T-cell (primary cell): ENCODE results near the gene TTC19. TPM values are rescaled to one million over a fixed set of nuclear protein-coding genes. Genes with fewer than 3 reads are reported as not detected.

Experiments used
- ATAC-seq, 4 experiments: fragments of 200-7000 bp in 3 of 4; fragments of 150-1000 bp in 1 of 4; cut with Tn5 transposase; replicated peaks in 1 of 4; 1 replicate in 3 of 4; 2 replicates in 1 of 4; pipeline ENCODE4 v1.10.0; 2021; ENCODE audit warnings: moderate library complexity in 3 of 4, mild to moderate bottlenecking in 2 of 4, moderate number of reproducible peaks in 1 of 4
- CTCF ChIA-PET, 2 donors: fragments of 300-600 bp; sonication (Branson Sonifier 250); formaldehyde crosslinking; loops; one replicate each; lab custom pipeline; 2022; ENCODE audit warnings: antibody characterized with exemption in 2 of 2; lab: Charles Lee
- POLR2A ChIA-PET, 2 donors: fragments of 300-600 bp; sonication (Branson Sonifier 250); formaldehyde crosslinking; loops; one replicate each; lab custom pipeline; 2022; ENCODE audit warnings: antibody characterized with exemption in 2 of 2; lab: Charles Lee
- DNase-seq, 35 experiments: peaks; one replicate each; pipeline versions ENCODE4 v3.0.0 to v3.0.0-alpha.2; 2013 to 2023
- H3K27ac ChIP-seq: one replicate; pipeline ENCODE4 v1.5.1; 2013; ENCODE audit warnings: low read length
- H3K27me3 ChIP-seq, 2 experiments: replicated peaks in 1 of 2; 1 replicate in 1 of 2; 2 replicates in 1 of 2; pipeline versions ENCODE4 v1.6.1 to v1.7.0; 2013; ENCODE audit warnings: low read length in 1 of 2, mixed read lengths in 1 of 2; ENCODE audit not compliant: control insufficient read depth in 2 of 2, insufficient read depth in 2 of 2; ENCODE audit errors: extremely low read depth in 1 of 2
- H3K36me3 ChIP-seq, 2 donors: 1 replicate in 1 of 2; 2 replicates in 1 of 2; pipeline versions ENCODE4 v1.6.1 to v1.7.0; 2013; ENCODE audit warnings: low read length in 1 of 2; ENCODE audit not compliant: control insufficient read depth in 2 of 2, insufficient read depth in 1 of 2; ENCODE audit errors: extremely low read depth in 1 of 2
- H3K4me1 ChIP-seq, 2 experiments: 1 replicate in 1 of 2; 2 replicates in 1 of 2; pipeline versions ENCODE4 v1.6.1 to v1.7.0; 2013; ENCODE audit warnings: low read length in 2 of 2, mixed read lengths in 1 of 2; ENCODE audit not compliant: insufficient read depth in 2 of 2, control insufficient read depth in 1 of 2; ENCODE audit errors: extremely low read depth in 1 of 2
- H3K4me3 ChIP-seq, 2 donors: 1 replicate in 1 of 2; 2 replicates in 1 of 2; pipeline versions ENCODE4 v1.5.1 to v1.7.0; 2013; ENCODE audit warnings: mild to moderate bottlenecking in 2 of 2, low read length in 1 of 2, moderate library complexity in 1 of 2; ENCODE audit not compliant: control insufficient read depth in 1 of 2; ENCODE audit errors: extremely low read depth in 1 of 2
- H3K9me3 ChIP-seq: 2 replicates; pipeline ENCODE4 v1.7.0; 2013
- H3K27ac Mint-ChIP-seq, 2 donors: one replicate each; pipeline ENCODE4 v1.8.0; 2020 to 2021; ENCODE audit warnings: mild to moderate bottlenecking in 2 of 2, mixed read lengths in 2 of 2
- H3K27me3 Mint-ChIP-seq, 2 donors: one replicate each; pipeline ENCODE4 v1.8.0; 2021 to 2022; ENCODE audit warnings: mixed read lengths in 2 of 2
- H3K36me3 Mint-ChIP-seq: one replicate; pipeline ENCODE4 v1.8.0; 2021; ENCODE audit warnings: mixed read lengths
- H3K4me1 Mint-ChIP-seq, 3 donors: one replicate each; pipeline ENCODE4 v1.8.0; 2020 to 2022; ENCODE audit warnings: mixed read lengths in 3 of 3, mild to moderate bottlenecking in 1 of 3
- H3K4me3 Mint-ChIP-seq, 3 donors: one replicate each; pipeline ENCODE4 v1.8.0; 2020 to 2022; ENCODE audit warnings: mild to moderate bottlenecking in 3 of 3, mixed read lengths in 3 of 3, moderate library complexity in 3 of 3
- H3K9me3 Mint-ChIP-seq, 3 donors: one replicate each; pipeline ENCODE4 v1.8.0; 2020 to 2022; ENCODE audit warnings: mixed read lengths in 3 of 3
- WGBS: methylation state at CpG from one replicate; pipeline ENCODE4 v1.1.5; 2013; ENCODE audit warnings: missing lambda C conversion rate; ENCODE audit not compliant: insufficient coverage; 5-methylcytosine and 5-hydroxymethylcytosine counted together
- total RNA-seq, 35 experiments: library from RNA in 6 of 35; stranded (reverse) in 6 of 35; fragments of 120-200 nt in 1 of 35; gene quantifications; one replicate each; pipeline versions ENCODE4 v1.2.1 to v1.2.4 and lab custom pipeline; 2013 to 2026

Gene TTC19
- total RNA-seq, 5 donors from 2014 or later (not counting 1 experiment from before 2014, with no cell fraction given): 39.2 to 58.6 (median 42.2) TPM

DNA sequence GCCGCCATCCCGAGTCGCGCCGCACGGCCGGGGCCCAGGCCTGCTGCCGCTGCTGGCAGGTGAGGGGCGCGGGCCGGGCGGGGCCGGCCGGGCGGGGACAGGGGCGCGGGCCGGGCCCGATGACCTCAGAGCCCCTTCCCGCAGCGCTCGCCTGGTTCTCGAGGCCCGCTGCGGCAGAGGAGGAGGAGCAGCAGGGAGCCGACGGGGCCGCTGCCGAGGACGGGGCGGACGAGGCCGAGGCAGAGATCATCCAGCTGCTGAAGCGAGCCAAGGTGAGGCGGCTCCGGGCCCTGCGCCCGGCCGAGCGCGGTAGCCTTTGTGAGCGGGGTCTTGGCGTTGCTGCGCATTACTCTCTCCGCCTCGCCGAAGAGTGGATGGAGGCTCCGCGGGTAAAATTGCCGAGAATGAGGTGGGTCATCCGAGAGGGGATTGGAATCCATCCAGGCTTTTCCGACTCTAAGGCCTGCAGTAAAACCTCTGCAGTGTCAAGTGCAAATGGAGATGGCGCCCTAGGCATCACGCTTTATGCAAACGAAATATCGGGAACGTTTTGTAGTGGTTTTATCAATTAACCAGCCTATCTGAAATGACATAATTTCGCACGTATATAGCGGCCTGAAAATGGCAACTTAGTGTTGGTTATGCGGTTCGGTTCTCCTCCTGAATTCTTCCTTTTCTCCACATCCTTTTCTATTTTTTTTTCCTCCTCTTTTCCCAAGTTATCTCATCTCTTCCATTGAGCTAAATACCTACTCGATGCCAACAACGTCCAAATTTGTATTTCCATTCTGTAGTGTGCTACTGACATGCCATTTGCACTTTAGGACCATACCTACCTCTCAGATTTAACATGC lies 577 bp downstream of the TTC19 start:
- peak overlapping the region; percentile 75 to 76 for H3K4me3 ChIP-seq
- ChIA-PET CTCF (interaction anchor here in 1 of 2 donors (1.6 kb wide), 1 partner anchor 9 kb away, joined by 7 read pairs; no protein-coding TSS in a partner anchor), POLR2A (no interaction called here)
- Mint-ChIP-seq H3K27me3 (no peaks in the 10 kb centered on the region), H3K4me1 (peaks cover 32 to 43% (median 43%) of the 10 kb centered on the region in 3 donors), H3K9me3 (no peaks in the 10 kb centered on the region), H3K36me3 (peaks cover 44% of the 10 kb centered on the region), H3K4me3 (peak overlapping the region; percentile 81 to 94 (median 84)), H3K27ac (peak overlapping the region; percentile 89 to 90)
- DNase-seq: peak in 17 of 35 experiments; percentile 1 to 61 (median 14)
- peak in 3 of 4 experiments; percentile 36 to 43 (median 42) for ATAC-seq
- peaks cover 8 to 27% of the 10 kb centered on the region in 2 experiments for H3K4me1 ChIP-seq
- no peaks in the 10 kb centered on the region for H3K27me3 ChIP-seq
- H3K9me3 ChIP-seq: no peaks in the 10 kb centered on the region
- under 1% methylated on average over 56 of the region's 64 CpGs for WGBS
- peak overlapping the region; percentile 80 for H3K27ac ChIP-seq
- peaks cover 7 to 43% of the 10 kb centered on the region in 2 donors for H3K36me3 ChIP-seq

DNA sequence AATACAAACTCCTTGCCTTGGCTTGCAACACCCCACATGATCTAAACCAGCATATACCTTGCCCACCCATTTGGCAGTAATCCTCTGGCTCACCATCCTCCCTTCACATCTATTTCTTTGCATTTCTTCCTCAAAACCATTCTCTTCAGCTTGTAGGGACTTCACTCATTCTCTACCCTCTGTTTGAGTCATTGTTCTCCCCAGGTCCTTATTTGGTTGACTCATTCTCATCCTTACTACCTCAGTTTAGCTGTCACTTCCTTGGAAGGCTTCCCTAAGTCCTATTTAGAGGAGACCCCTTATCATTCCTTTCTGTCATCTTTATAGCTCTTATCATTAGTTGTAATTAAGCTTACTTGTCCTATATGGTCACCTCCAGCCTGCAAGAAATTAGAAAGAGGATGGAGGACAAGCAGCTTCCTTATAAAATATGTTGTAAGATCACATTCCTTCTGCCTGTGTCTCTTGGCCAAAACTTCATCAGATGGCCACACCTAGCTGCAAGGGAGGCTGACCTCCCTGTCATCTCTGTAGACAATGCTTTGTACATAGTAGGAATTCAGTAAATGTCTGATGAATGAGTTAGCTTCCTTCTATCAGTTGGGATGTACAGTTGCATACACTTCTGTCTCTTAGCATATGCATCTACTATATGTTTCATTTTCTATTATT lies 1.7 kb downstream of the TTC19 start:
- DNase-seq: no peak
- no peak overlapping the region for H3K4me3 ChIP-seq
- H3K36me3 ChIP-seq: peaks cover 9 to 48% of the 10 kb centered on the region in 2 donors
- peaks cover 33 to 46% (median 44%) of the 10 kb centered on the region in 3 donors for H3K4me1 Mint-ChIP-seq
- peaks cover 53% of the 10 kb centered on the region for H3K36me3 Mint-ChIP-seq
- H3K27ac Mint-ChIP-seq: peak overlapping the region; percentile 89 to 90
- H3K27me3 Mint-ChIP-seq: no peaks in the 10 kb centered on the region
- ChIA-PET POLR2A (interaction anchor here in 1 of 2 donors (0.6 to 0.7 kb wide), 2 partner anchors 187 to 389 kb away, joined by 3 to 7 read pairs; no protein-coding TSS in a partner anchor), CTCF (no interaction called here)
- H3K27me3 ChIP-seq: no peaks in the 10 kb centered on the region
- H3K9me3 ChIP-seq: no peaks in the 10 kb centered on the region
- H3K4me3 Mint-ChIP-seq: peak overlapping the region; percentile 81 to 94 (median 84)
- H3K4me1 ChIP-seq: peaks cover 8 to 27% of the 10 kb centered on the region in 2 experiments
- no peak overlapping the region for H3K27ac ChIP-seq
- H3K9me3 Mint-ChIP-seq: no peaks in the 10 kb centered on the region
- ATAC-seq: no peak

GRCh38 chr17:16002708-16003260 lies 3.2 kb downstream of the TTC19 start:
- no peaks in the 10 kb centered on the region for H3K27me3 Mint-ChIP-seq
- ChIA-PET CTCF (no interaction called here), POLR2A (no interaction called here)
- H3K4me1 ChIP-seq: peaks cover 8 to 27% of the 10 kb centered on the region in 2 experiments
- no peak overlapping the region for H3K4me3 ChIP-seq
- H3K27me3 ChIP-seq: no peaks in the 10 kb centered on the region
- H3K27ac ChIP-seq: no peak overlapping the region
- WGBS: no CpG with 5 or more reads among the region's 2 CpGs
- no peaks in the 10 kb centered on the region for H3K9me3 ChIP-seq
- H3K9me3 Mint-ChIP-seq: no peaks in the 10 kb centered on the region
- H3K4me3 Mint-ChIP-seq: peak overlapping the region in 1 of 3 donors; percentile 84
- H3K36me3 Mint-ChIP-seq: peaks cover 61% of the 10 kb centered on the region
- no peak for ATAC-seq
- no peak overlapping the region for H3K27ac Mint-ChIP-seq
- H3K36me3 ChIP-seq: peaks cover 9 to 55% of the 10 kb centered on the region in 2 donors
- no peak for DNase-seq
- peaks cover 33 to 44% (median 43%) of the 10 kb centered on the region in 3 donors for H3K4me1 Mint-ChIP-seq

GRCh38 chr17:16003841-16004240 lies 4.2 kb downstream of the TTC19 start:
- ChIA-PET CTCF (no interaction called here), POLR2A (no interaction called here)
- Histone ChIP-seq H3K27me3 (no peaks in the 10 kb centered on the region), H3K4me1 (peaks cover 8 to 24% of the 10 kb centered on the region in 2 experiments), H3K4me3 (no peak overlapping the region), H3K27ac (no peak overlapping the region), H3K36me3 (peaks cover 9 to 66% of the 10 kb centered on the region in 2 donors), H3K9me3 (no peaks in the 10 kb centered on the region)
- Mint-ChIP-seq H3K27ac (peak overlapping the region in 1 of 2 donors; percentile 28), H3K27me3 (no peaks in the 10 kb centered on the region), H3K4me1 (peaks cover 35 to 47% (median 44%) of the 10 kb centered on the region in 3 donors), H3K36me3 (peaks cover 72% of the 10 kb centered on the region), H3K4me3 (no peak overlapping the region), H3K9me3 (no peaks in the 10 kb centered on the region)
- DNase-seq (no peak), ATAC-seq (no peak)
- WGBS: no CpG with 5 or more reads among the region's 1 CpG

DNA sequence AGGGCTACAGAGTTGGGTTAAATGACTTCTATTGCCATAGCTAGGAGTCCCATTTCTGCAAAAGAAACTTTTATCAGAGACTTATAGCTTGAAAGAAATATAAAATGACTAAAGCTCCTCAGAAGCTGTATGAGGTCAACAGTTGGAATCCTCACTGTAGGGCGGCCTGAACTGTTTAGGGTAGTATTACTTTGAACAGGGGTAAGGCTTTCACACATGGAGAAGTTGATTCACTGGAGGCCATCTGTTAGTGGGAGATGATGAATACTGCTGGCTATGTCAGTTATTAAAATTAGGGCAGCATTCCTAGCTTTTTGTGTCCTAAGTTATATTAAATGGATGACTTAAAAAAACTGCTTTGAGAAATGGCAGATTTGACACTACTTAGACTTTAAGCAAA lies 6.0 kb downstream of the TTC19 start:
- Mint-ChIP-seq H3K27ac (no peak overlapping the region), H3K4me3 (no peak overlapping the region), H3K4me1 (peaks cover 30 to 38% (median 35%) of the 10 kb centered on the region in 3 donors), H3K36me3 (peaks cover 72% of the 10 kb centered on the region), H3K9me3 (no peaks in the 10 kb centered on the region), H3K27me3 (no peaks in the 10 kb centered on the region)
- POLR2A ChIA-PET: interaction anchor here in 1 of 2 donors (1.1 kb wide), 1 partner anchor 17 kb away, joined by 3 read pairs; no protein-coding TSS in a partner anchor
- H3K4me1 ChIP-seq: peaks cover 6 to 14% of the 10 kb centered on the region in 2 experiments
- H3K36me3 ChIP-seq: peaks cover 9 to 69% of the 10 kb centered on the region in 2 donors
- no peaks in the 10 kb centered on the region for H3K9me3 ChIP-seq
- CTCF ChIA-PET: no interaction called here
- no peaks in the 10 kb centered on the region for H3K27me3 ChIP-seq
- H3K27ac ChIP-seq: no peak overlapping the region
- no peak overlapping the region for H3K4me3 ChIP-seq
- no peak for DNase-seq
- no peak for ATAC-seq
- 100% methylated on average over 1 of the region's 1 CpG for WGBS

DNA sequence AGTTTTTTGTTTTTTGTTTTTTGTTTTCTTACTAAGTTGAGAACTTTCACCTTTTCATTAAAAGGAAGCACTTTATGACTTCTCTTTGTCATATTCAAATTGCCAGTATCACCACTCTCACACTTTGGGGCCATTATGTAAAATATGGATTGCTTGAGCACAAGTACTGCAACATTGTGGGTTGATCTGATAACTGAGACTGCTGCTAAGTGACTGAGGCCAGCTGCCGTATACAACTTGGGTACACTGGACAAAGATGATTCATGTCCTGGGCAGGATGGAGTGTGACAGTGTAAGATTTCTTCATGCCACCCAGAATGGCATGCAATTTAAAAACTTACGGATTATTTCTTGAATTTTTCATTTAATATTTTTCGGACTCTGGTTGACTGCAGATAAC lies 7.8 kb downstream of the TTC19 start:
- no peak overlapping the region for H3K27ac ChIP-seq
- ChIA-PET POLR2A (no interaction called here), CTCF (no interaction called here)
- Mint-ChIP-seq H3K27ac (no peak overlapping the region), H3K36me3 (peaks cover 60% of the 10 kb centered on the region), H3K4me1 (peaks cover 20 to 25% (median 23%) of the 10 kb centered on the region in 3 donors), H3K9me3 (no peaks in the 10 kb centered on the region), H3K27me3 (no peaks in the 10 kb centered on the region), H3K4me3 (no peak overlapping the region)
- 42% methylated on average over 1 of the region's 3 CpGs for WGBS
- ATAC-seq: no peak
- peaks cover 9 to 78% of the 10 kb centered on the region in 2 donors for H3K36me3 ChIP-seq
- no peak for DNase-seq
- H3K27me3 ChIP-seq: no peaks in the 10 kb centered on the region
- H3K9me3 ChIP-seq: no peaks in the 10 kb centered on the region
- no peaks in the 10 kb centered on the region for H3K4me1 ChIP-seq
- H3K4me3 ChIP-seq: no peak overlapping the region
